DOHH2 (cell line): ENCODE measurements around the gene NT5C1B.

ENCODE experiments used
- CTCF ChIP-seq: fragments of 200-600 bp; sonication (generic); IDR thresholded peaks from one replicate; pipeline ENCODE4 v1.5.1; 2014; ENCODE audit warnings: antibody characterized with exemption, mild to moderate bottlenecking, low read depth, low read length; ENCODE audit not compliant: poor library complexity, severe bottlenecking
- EZH2phosphoT487 ChIP-seq: fragments of 200-600 bp; sonication (generic); IDR thresholded peaks from 2 replicates; pipeline ENCODE4 v1.6.1; 2017; ENCODE audit warnings: borderline replicate concordance, mild to moderate bottlenecking, antibody characterized with exemption, low read length, moderate library complexity, mixed read lengths

- no peak for TF ChIP-seq CTCF
- no peak for TF ChIP-seq EZH2phosphoT487
Measured at GRCh38 chr2:18566145-18566769, 23.1 kb downstream of the NT5C1B start.
